MM.1S (cell line): ENCODE data around the gene DLGAP1.

Experiments used
- EZH2 ChIP-seq: fragments of 300-600 bp; sonication (generic); optimal IDR thresholded peaks from 2 replicates; pipeline ENCODE3; 2017; ENCODE audit warnings: low read depth, mild to moderate bottlenecking, antibody characterized with exemption, low read length, mixed read lengths
- TF ChIP-seq, protein P1 (sequence below): fragments of 300-600 bp; sonication (generic); IDR thresholded peaks from 2 replicates; pipeline ENCODE4 v1.5.1; 2016; ENCODE audit warnings: antibody characterized with exemption, low read length, mixed read lengths

GRCh38 chr18:3832025-3832638 is 623.0 kb downstream of the DLGAP1 start:
- TF ChIP-seq, protein P1, sequence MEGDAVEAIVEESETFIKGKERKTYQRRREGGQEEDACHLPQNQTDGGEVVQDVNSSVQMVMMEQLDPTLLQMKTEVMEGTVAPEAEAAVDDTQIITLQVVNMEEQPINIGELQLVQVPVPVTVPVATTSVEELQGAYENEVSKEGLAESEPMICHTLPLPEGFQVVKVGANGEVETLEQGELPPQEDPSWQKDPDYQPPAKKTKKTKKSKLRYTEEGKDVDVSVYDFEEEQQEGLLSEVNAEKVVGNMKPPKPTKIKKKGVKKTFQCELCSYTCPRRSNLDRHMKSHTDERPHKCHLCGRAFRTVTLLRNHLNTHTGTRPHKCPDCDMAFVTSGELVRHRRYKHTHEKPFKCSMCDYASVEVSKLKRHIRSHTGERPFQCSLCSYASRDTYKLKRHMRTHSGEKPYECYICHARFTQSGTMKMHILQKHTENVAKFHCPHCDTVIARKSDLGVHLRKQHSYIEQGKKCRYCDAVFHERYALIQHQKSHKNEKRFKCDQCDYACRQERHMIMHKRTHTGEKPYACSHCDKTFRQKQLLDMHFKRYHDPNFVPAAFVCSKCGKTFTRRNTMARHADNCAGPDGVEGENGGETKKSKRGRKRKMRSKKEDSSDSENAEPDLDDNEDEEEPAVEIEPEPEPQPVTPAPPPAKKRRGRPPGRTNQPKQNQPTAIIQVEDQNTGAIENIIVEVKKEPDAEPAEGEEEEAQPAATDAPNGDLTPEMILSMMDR: no peak
- no peak for TF ChIP-seq EZH2
